NB4 (cell line): ENCODE data around the gene CASZ1.

Experiments used
- DNase-seq: peaks from one replicate; pipeline ENCODE4 v3.0.0; 2010; ENCODE audit warnings: low read depth
- H3K4me3 ChIP-seq: one replicate; pipeline ENCODE4 v1.5.1; 2011; ENCODE audit warnings: mild to moderate bottlenecking, low read depth, low read length, moderate library complexity
- CTCF ChIP-seq: IDR thresholded peaks from one replicate; pipeline ENCODE4 v1.5.1; 2012; ENCODE audit warnings: low read depth, low read length
- MAX ChIP-seq: IDR thresholded peaks from 2 replicates; pipeline ENCODE4 v1.6.1; 2011; ENCODE audit warnings: low read depth, low read length
- MYC ChIP-seq: IDR thresholded peaks from 2 replicates; pipeline ENCODE4 v1.6.1; 2011; ENCODE audit warnings: low read depth, low read length
- POLR2A ChIP-seq: IDR thresholded peaks from 2 replicates; pipeline ENCODE4 v1.6.1; 2011; ENCODE audit warnings: mild to moderate bottlenecking; ENCODE audit not compliant: insufficient read length; ENCODE audit errors: extremely low read depth

CASZ1 gene

GRCh38 chr1:10824821-10825540 is 28.5 kb upstream of the CASZ1 start:
- no peak for TF ChIP-seq CTCF
- TF ChIP-seq MYC: no peak
- no peak for TF ChIP-seq MAX
- TF ChIP-seq POLR2A: no peak
- no peak for DNase-seq
- no peak overlapping the region for H3K4me3 ChIP-seq

GRCh38 chr1:10823000-10823401 is 26.6 kb upstream of the CASZ1 start:
- TF ChIP-seq MYC (no peak), POLR2A (no peak), MAX (no peak), CTCF (no peak)

GRCh38 chr1:10821388-10821787 is 24.9 kb upstream of the CASZ1 start:
- H3K4me3 ChIP-seq: no peak overlapping the region
- TF ChIP-seq POLR2A: no peak
- no peak for TF ChIP-seq MYC
- no peak for TF ChIP-seq MAX
- TF ChIP-seq CTCF: no peak
- DNase-seq: no peak

More at GRCh38 chr1:10823000-10823401, 26.6 kb upstream of the CASZ1 start:
- no peak for DNase-seq
- H3K4me3 ChIP-seq: no peak overlapping the region

- H3K4me3 ChIP-seq: no peak overlapping the region
- DNase-seq: no peak
- TF ChIP-seq POLR2A: no peak
- TF ChIP-seq CTCF: no peak
- no peak for TF ChIP-seq MAX
- TF ChIP-seq MYC: no peak
Observed at GRCh38 chr1:10820422-10820821, 24.0 kb upstream of the CASZ1 start.

- H3K4me3 ChIP-seq: no peak overlapping the region
- no peak for DNase-seq
- TF ChIP-seq MAX: no peak
- no peak for TF ChIP-seq CTCF
Observed at GRCh38 chr1:10819198-10819901, 22.9 kb upstream of the CASZ1 start.
